NCI-H1417 (cell line): ENCODE results near the gene STOML1.

Experiments
- DNase-seq, 3 experiments: peaks; one replicate each; lab custom pipeline; 2025; lab: John Stamatoyannopoulos, UW

STOML1 gene

GRCh38 chr15:73930371-73930770 is 61.7 kb downstream of the STOML1 start:
- no peak for DNase-seq

DNA sequence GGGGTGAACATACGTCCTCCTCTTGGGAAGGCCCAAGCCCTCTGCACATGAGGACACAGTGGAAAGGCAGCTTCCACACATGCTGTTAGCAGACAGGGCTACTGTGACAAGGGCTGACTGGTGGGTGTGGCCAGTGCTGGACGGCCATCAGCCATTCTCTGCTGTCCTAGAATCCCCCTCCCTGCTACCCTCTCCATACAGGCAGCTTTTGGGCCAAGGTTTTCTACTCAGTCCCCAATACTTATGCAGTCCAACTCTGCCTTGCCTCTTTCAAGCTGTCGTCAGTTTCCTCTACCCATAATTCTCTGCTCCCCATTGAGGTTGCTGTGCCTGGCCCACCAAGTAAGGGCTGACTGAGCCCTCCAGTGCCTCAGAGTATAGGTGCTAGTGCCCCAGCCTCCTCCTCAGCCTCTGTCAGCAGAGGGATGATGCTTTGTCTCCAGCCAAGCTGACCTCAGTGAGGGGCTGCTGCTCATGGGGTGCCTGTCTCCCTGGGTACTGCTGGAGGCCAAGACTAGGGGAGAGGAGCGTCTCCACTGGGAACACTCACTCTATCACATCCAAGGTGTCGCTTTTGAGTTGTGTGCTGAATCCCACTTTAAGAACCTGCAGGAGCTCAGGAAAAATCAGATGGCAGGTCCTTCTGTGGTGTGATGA is 63.0 kb downstream of the STOML1 start:
- peak in 1 of 3 experiments; percentile 22 for DNase-seq
